Ishikawa (cell line): ENCODE measurements around the gene FBXO10.

ENCODE experiments used
- CEBPB ChIP-seq: IDR thresholded peaks from 2 replicates; pipeline ENCODE4 v1.6.1; 2012
- CREB1 ChIP-seq: IDR thresholded peaks from 2 replicates; pipeline ENCODE4 v1.6.1; 2012; ENCODE audit warnings: low read depth
- EGR1 ChIP-seq: IDR thresholded peaks from 2 replicates; pipeline ENCODE4 v1.6.1; 2012
- EP300 ChIP-seq: IDR thresholded peaks from 2 replicates; pipeline ENCODE4 v1.6.1; 2012; ENCODE audit warnings: borderline replicate concordance
- FOXM1 ChIP-seq: IDR thresholded peaks from 2 replicates; pipeline ENCODE4 v1.6.1; 2012; ENCODE audit warnings: low read depth, borderline replicate concordance
- MAX ChIP-seq: IDR thresholded peaks from 2 replicates; pipeline ENCODE4 v1.6.1; 2012
- NFIC ChIP-seq: IDR thresholded peaks from 2 replicates; pipeline ENCODE4 v1.6.1; 2012
- RAD21 ChIP-seq: IDR thresholded peaks from 2 replicates; pipeline ENCODE4 v1.6.1; 2012; ENCODE audit warnings: low read depth
- REST ChIP-seq: IDR thresholded peaks from 2 replicates; pipeline ENCODE4 v1.6.1; 2012; ENCODE audit warnings: low read depth, mild to moderate bottlenecking
- TAF1 ChIP-seq: IDR thresholded peaks from 2 replicates; pipeline ENCODE4 v1.6.1; 2012; ENCODE audit warnings: low read depth, mild to moderate bottlenecking
- TCF12 ChIP-seq: IDR thresholded peaks from 2 replicates; pipeline ENCODE4 v1.6.1; 2012; ENCODE audit warnings: low read depth
- TEAD4 ChIP-seq: IDR thresholded peaks from 2 replicates; pipeline ENCODE4 v1.6.1; 2012
- USF1 ChIP-seq: IDR thresholded peaks from 2 replicates; pipeline ENCODE4 v1.6.1; 2012
- YY1 ChIP-seq: IDR thresholded peaks from 2 replicates; pipeline ENCODE4 v1.6.1; 2012; ENCODE audit warnings: low read depth
- ZBTB7A ChIP-seq: IDR thresholded peaks from 2 replicates; pipeline ENCODE4 v1.6.1; 2012; ENCODE audit warnings: low read depth

Gene FBXO10

GRCh38 chr9:37520641-37521040, 55.5 kb downstream of the FBXO10 start:
- TF ChIP-seq CREB1 (no peak), MAX (no peak), USF1 (no peak), ZBTB7A (no peak), REST (no peak), YY1 (no peak), TCF12 (no peak), TAF1 (no peak), RAD21 (no peak), EGR1 (no peak), CEBPB (no peak), TEAD4 (no peak), NFIC (no peak), EP300 (no peak), FOXM1 (no peak)

GRCh38 chr9:37517923-37518322, 58.3 kb downstream of the FBXO10 start:
- TF ChIP-seq FOXM1 = no peak
- TF ChIP-seq MAX = no peak
- TF ChIP-seq NFIC = no peak
- TF ChIP-seq TCF12 = no peak
- TF ChIP-seq CEBPB = no peak
- no peak for TF ChIP-seq YY1

- no peak for TF ChIP-seq CREB1
- TF ChIP-seq CEBPB = no peak
- TF ChIP-seq TEAD4 = no peak
- no peak for TF ChIP-seq REST
- TF ChIP-seq TCF12 = no peak
- TF ChIP-seq MAX = no peak
- TF ChIP-seq FOXM1 = no peak
- no peak for TF ChIP-seq EP300
- TF ChIP-seq ZBTB7A = no peak
- no peak for TF ChIP-seq YY1
- TF ChIP-seq USF1 = no peak
- no peak for TF ChIP-seq EGR1
- TF ChIP-seq NFIC = no peak
- TF ChIP-seq RAD21 = no peak
- no peak for TF ChIP-seq TAF1
These were observed 60.4 kb downstream of the FBXO10 start for GRCh38 chr9:37515620-37516258.

GRCh38 chr9:37514999-37515398, 61.2 kb downstream of the FBXO10 start:
- TF ChIP-seq TCF12 = no peak
- no peak for TF ChIP-seq REST
- no peak for TF ChIP-seq USF1
- TF ChIP-seq ZBTB7A = no peak
- TF ChIP-seq EGR1 = no peak
- TF ChIP-seq CEBPB = no peak
- TF ChIP-seq RAD21 = no peak
- no peak for TF ChIP-seq FOXM1
- no peak for TF ChIP-seq CREB1
- TF ChIP-seq YY1 = no peak
- TF ChIP-seq TAF1 = no peak
- no peak for TF ChIP-seq MAX
- TF ChIP-seq EP300 = no peak
- TF ChIP-seq NFIC = no peak
